DMS53 treated with DMSO at 0.1 percent for 48 hours (cell line): ENCODE data around the gene MLLT1.

Source experiments
- DNase-seq: peaks from one replicate; lab custom pipeline; 2025; ENCODE audit not compliant: unreplicated experiment; lab: John Stamatoyannopoulos, UW

Gene MLLT1

GRCh38 chr19:6223461-6224307 lies 56.1 kb downstream of the MLLT1 start:
- no peak for DNase-seq

DNA sequence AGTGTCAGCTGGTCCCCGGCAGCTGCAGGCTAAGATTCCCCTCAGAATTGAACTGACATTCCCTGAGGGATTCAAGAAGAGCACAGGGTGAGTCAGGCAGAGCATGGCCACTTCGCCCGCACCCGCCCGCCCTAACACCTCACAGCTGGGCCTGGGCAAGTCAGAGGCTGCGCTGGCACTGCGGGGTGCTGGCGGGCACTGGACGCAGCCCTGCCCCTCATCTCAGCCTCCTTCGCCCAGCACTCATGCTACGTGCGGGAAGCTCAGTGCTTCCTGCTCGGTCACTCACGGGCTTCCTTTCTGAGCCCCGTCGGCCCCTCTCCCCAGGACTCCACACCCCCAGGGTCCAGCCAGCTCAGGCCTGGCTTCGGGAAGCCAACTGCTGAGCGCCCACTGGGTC lies 56.9 kb downstream of the MLLT1 start:
- no peak for DNase-seq

GRCh38 chr19:6221878-6222746 lies 57.7 kb downstream of the MLLT1 start:
- no peak for DNase-seq

GRCh38 chr19:6221220-6221877 lies 58.4 kb downstream of the MLLT1 start:
- DNase-seq, result no peak

DNA sequence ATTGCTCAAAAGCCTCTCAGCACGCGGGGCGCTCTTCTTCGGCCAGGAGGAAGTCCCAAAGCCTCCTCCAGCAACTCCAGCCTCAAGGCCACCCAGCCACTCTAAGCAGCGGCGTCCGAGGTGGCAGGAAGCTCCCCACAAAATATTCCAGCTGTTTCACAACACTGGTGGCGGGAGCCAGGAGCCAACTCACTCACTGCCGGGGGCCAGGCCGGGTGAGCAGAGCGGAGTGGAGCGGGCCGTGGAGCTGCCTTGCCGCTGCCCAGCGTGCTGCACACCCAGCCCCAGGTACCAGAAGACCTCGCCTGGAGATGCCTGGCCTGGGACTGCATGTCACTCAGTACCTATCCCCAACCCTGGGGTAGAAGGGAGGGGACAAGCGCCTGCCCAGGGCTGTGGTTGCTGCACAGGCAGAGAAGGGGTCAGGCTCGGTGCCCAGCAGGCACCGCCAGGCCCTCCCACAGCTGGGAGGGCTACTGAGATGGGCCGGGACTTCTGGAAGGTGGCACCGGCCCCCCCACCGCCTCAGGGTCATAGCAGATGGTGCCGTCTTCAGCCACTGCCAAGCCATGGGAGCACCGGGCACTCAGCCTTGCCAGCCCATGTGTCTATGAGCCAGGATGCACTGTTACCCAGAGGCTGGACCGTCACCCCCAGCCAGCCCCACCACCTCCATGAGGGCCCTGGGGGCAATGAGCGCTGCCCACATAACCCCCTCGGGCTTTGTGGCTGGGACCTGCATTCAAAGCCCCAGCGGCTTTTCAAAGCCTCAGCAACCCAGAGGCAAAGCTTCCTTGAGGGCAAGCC lies 59.2 kb downstream of the MLLT1 start:
- DNase-seq, result no peak

DNA sequence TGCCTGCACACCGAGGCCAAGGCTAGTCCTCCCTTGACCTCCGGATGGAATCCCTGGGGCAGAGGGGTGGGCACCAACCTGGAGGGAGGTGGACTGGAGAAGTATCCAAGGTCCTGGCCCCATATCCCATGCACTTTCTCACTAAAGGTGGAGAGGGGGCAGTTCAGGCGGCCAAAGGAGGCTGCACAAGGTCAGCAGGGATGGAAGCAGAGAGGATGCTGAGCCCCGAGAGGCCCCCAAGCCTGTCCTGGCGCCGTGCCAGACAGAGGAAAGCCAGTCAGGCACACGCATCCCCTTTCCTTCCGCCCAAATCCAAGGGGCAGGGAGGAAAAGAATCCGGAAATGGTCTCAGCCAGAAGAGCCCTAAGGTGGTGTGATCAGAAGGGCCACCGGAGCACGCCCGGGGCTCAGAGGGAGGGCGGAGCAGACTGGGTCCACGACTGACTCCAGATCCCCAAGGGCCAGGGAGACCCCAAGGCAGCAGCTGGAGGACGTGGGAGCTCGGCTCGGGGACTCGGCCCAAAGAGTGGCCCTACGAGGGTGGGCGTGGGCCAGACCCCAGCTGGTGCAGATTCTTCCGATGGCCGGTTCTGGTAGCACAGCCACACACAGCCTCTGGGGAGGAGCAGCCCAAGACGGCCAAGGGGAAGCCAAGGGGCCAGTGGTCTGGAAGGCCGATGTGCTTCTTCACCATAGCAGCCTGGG lies 60.0 kb downstream of the MLLT1 start:
- DNase-seq, result no peak

GRCh38 chr19:6219147-6219525 lies 60.6 kb downstream of the MLLT1 start:
- no peak for DNase-seq

- peak; percentile 48 for DNase-seq
Measured at GRCh38 chr19:6218491-6219146, 61.2 kb downstream of the MLLT1 start.

DNA sequence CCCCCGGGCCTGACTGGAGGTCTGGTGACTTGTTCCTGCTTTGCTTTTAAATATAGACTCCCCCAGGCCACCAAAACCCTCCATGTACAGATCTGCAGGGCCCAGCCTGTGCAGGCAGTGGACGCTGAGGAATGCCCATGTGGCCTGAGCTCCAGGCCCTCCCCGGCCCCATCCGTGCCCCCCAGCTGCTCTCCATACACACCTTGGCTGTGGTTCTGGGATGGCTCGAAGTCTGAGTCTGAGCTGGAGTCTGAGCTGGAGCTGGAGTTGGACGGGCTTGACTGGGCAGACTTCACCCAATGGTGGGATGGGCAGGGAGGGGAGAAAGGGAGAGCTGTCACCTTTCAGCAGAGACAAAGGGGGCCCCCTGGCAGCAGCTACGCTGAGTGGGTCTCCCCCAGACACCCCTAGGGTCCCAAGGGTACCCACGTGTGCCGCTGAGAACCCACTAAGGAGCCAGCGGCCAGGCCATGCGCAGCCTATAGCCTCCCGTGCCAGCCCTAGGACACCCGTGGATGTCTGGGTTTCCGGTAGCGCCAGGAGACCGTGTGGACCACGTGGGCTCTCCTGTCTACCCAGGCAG lies 61.9 kb downstream of the MLLT1 start:
- DNase-seq, result no peak

DNA sequence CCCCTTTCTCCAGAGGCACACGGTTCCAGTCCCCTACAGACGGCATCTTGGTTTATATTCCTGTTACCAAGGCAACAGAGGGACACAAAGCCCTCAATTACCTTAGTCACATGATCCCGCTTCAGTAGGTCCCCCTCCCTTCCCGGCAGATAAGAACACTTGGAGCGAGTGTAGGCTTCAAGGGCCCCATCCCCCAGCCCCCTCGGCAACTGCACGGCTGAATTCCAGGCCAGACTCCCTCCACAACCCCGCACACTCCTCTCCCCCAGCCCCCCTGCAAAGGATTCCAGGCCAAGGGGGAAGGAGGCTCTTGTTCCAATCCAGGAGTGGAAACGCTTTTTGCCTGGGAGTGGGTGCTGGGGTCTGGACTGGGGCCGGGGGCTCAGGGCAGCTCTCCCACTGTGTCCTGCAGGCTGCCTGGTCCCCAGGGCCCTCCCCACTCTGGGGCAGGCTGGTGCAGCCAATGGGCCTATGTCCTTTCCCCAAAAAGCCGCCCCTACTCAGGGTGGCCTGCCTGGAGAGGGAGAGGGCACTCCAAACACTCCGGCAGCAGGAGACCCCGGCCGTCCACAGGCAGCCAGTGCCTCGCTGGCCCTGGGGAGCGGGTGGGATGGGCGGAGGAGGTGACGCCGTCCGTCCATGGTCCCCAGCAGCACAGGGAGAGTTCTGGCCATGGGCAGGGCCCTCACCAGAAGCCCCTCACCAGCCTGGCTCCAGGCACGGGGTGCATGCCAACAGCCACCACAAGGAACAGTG lies 62.6 kb downstream of the MLLT1 start:
- DNase-seq, result no peak

GRCh38 chr19:6216236-6216995 lies 63.4 kb downstream of the MLLT1 start:
- no peak for DNase-seq

- DNase-seq, result no peak
Measured at GRCh38 chr19:6215701-6216235, 64.0 kb downstream of the MLLT1 start.

GRCh38 chr19:6214881-6215541 lies 64.8 kb downstream of the MLLT1 start:
- no peak for DNase-seq

- DNase-seq, result no peak
Measured at GRCh38 chr19:6213696-6214641, 65.8 kb downstream of the MLLT1 start.

DNA sequence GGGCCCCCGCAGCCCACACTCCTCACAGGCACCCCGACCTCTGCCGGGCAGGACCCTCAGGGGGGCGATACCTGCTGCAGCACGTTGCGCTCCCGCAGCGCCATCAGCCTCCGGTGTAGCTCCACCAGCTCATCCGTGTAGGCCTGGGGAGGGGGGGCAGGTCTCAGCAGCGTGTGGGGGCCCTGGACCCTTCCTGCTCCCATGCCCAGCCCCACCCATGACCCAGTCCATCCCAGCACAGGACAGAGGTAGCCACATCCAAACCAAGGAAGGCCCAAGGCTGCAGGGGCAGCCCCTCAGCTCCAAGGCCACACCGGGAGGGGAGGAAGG lies 66.5 kb downstream of the MLLT1 start:
- no peak for DNase-seq
